ENCODE results near the gene PRM1. TPM values are rescaled to one million over a fixed set of nuclear protein-coding genes. Genes with fewer than 3 reads are reported as not detected.
"Not testable (repeated sequence)": the region's sequence is repeated elsewhere in the genome, so short reads cannot be mapped to it uniquely, and the experiment has no call there.

Gene PRM1
- total RNA-seq, 1 experiment from 2014 or later, result not detected

DNA sequence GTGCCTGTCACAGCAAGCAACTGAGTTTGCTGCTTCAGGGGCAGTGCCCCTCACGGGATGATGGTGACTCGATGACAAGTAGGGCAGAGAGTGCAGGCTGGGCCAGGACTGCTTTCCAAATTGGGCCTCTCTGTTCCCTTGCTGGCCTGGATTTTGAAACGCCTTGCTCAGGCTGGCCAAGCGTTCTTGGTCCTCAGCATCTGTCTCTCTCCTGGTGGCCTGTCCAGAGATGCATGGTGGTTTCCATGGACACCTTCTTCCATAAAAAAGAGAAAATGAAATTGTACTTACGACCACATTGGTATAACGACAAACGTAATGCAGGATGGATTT lies 19.4 kb upstream of the PRM1 start:
- Histone ChIP-seq H3K27me3 (replicated peaks; ENCODE audit: insufficient read depth, low read depth, low read length, poor library complexity) (no peaks in the 10 kb centered on the region), H3K36me3 (ENCODE audit: insufficient read depth, low read length, poor library complexity, severe bottlenecking) (no peaks in the 10 kb centered on the region), H3K4me1 (ENCODE audit: insufficient read depth, low read length, poor library complexity, severe bottlenecking) (no peaks in the 10 kb centered on the region), H3K9me3 (ENCODE audit: low read depth, low read length, poor library complexity, severe bottlenecking) (no peaks in the 10 kb centered on the region), H3K4me3 (ENCODE audit: low read depth, low read length, poor library complexity, severe bottlenecking) (no peak overlapping the region), H3K27ac (ENCODE audit: low read depth, low read length, poor library complexity, severe bottlenecking) (no peak overlapping the region)
- no peak for DNase-seq (ENCODE audit: low spot score)
- BruUV-seq (replicated peaks), result no TSS peak
- ChIA-PET POLR2A (ENCODE audit: low non-redundant PET) (no interaction called here), CTCF (no interaction called here)
- intact Hi-C loops (cut with micrococcal nuclease; ENCODE audit: unreplicated experiment), result no loop called here
- TF ChIP-seq, protein P1, sequence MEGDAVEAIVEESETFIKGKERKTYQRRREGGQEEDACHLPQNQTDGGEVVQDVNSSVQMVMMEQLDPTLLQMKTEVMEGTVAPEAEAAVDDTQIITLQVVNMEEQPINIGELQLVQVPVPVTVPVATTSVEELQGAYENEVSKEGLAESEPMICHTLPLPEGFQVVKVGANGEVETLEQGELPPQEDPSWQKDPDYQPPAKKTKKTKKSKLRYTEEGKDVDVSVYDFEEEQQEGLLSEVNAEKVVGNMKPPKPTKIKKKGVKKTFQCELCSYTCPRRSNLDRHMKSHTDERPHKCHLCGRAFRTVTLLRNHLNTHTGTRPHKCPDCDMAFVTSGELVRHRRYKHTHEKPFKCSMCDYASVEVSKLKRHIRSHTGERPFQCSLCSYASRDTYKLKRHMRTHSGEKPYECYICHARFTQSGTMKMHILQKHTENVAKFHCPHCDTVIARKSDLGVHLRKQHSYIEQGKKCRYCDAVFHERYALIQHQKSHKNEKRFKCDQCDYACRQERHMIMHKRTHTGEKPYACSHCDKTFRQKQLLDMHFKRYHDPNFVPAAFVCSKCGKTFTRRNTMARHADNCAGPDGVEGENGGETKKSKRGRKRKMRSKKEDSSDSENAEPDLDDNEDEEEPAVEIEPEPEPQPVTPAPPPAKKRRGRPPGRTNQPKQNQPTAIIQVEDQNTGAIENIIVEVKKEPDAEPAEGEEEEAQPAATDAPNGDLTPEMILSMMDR (conservative IDR thresholded peaks at IDR 0.05; ENCODE audit: low read depth, low read length), result no peak
- no peak for TF ChIP-seq EZH2 (IDR thresholded peaks at IDR 0.05; ENCODE audit: borderline replicate concordance, low read depth, low read length, poor library complexity, severe bottlenecking)

DNA sequence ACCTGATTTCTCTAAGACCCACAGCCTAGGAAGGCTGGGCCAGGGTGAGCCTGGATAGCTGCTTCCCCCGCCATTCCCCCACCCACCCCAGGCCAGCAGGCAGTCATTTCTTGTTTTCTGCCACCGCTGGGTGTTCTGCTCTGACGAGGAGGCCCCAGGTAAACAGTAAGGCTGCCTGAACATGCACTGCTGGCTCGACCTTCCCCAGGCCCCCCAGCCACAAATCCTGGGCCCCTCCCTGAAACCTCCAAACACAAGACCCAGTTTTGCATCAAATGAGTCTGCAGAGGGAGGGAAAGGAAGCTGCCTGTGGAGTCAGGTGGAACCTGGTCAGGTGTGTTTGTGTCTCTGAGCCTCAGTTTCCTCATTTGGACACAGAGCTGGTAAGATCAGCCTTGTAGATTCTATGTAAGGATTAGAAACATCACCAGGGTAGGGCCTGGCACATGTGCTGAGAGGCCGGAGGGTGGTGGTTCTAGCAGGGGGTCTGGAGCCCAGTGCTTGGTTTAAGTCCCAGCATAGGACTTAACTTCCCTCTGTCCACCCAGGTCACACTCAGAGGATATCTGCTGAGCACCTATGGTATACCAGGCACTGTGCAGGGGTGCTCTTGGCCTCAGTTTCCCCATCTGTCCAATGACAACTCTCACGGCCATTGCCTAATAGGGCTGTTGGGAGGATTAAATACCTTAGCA lies 18.9 kb upstream of the PRM1 start:
- POLR2A ChIA-PET (ENCODE audit: low non-redundant PET), result no interaction called here
- CTCF ChIA-PET, result no interaction called here
- DNase-seq (ENCODE audit: low spot score), result no peak
- no TSS peak for BruUV-seq (replicated peaks)
- Histone ChIP-seq H3K4me1 (ENCODE audit: insufficient read depth, low read length, poor library complexity, severe bottlenecking) (no peaks in the 10 kb centered on the region), H3K36me3 (ENCODE audit: insufficient read depth, low read length, poor library complexity, severe bottlenecking) (no peaks in the 10 kb centered on the region), H3K27ac (ENCODE audit: low read depth, low read length, poor library complexity, severe bottlenecking) (no peak overlapping the region), H3K27me3 (replicated peaks; ENCODE audit: insufficient read depth, low read depth, low read length, poor library complexity) (no peaks in the 10 kb centered on the region), H3K4me3 (ENCODE audit: low read depth, low read length, poor library complexity, severe bottlenecking) (no peak overlapping the region), H3K9me3 (ENCODE audit: low read depth, low read length, poor library complexity, severe bottlenecking) (no peaks in the 10 kb centered on the region)
- intact Hi-C loops (cut with micrococcal nuclease; ENCODE audit: unreplicated experiment), result no loop called here
- TF ChIP-seq, protein P1 (conservative IDR thresholded peaks at IDR 0.05; ENCODE audit: low read depth, low read length), result no peak
- no peak for TF ChIP-seq EZH2 (IDR thresholded peaks at IDR 0.05; ENCODE audit: borderline replicate concordance, low read depth, low read length, poor library complexity, severe bottlenecking)

DNA sequence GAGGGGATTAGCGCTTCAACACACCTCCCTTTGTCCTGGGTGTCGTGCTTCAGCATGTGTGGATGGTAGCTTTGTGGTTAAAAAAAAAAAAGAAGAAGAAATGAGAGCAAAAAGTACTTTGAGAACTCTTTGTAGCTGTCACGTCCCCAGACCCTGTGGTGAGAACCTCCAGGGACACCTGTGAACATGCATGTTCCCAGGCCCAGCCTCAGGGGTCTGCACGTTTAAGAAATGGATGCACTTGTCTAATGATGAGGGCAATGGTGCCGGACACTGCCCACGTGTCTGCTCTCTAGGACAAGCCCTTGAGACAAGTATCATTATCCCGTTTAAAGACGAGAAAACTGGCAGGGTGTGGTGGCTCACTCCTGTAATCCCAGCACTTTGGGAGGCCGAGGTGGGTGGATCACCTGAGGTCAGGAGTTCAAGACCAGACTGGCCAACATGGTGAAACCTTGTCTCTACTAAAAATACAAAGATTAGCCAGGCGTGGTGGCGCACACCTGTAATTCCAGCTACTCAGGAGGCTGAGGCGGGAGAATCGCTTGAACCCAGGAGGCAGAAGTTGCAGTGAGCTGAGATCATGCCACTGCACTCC lies 17.9 kb upstream of the PRM1 start:
- H3K27me3 ChIP-seq (replicated peaks; ENCODE audit: insufficient read depth, low read depth, low read length, poor library complexity); H3K4me3 ChIP-seq (ENCODE audit: low read depth, low read length, poor library complexity, severe bottlenecking); POLR2A ChIA-PET (ENCODE audit: low non-redundant PET); CTCF ChIA-PET; intact Hi-C loops (cut with micrococcal nuclease; ENCODE audit: unreplicated experiment); H3K27ac ChIP-seq (ENCODE audit: low read depth, low read length, poor library complexity, severe bottlenecking); H3K36me3 ChIP-seq (ENCODE audit: insufficient read depth, low read length, poor library complexity, severe bottlenecking); BruUV-seq (replicated peaks); DNase-seq (ENCODE audit: low spot score); H3K4me1 ChIP-seq (ENCODE audit: insufficient read depth, low read length, poor library complexity, severe bottlenecking); H3K9me3 ChIP-seq (ENCODE audit: low read depth, low read length, poor library complexity, severe bottlenecking): not testable (repeated sequence)
